Breast epithelium (tissue), 4 donors: ENCODE data around the gene TUBB1. TPM values are rescaled to one million over a fixed set of nuclear protein-coding genes. Genes with fewer than 3 reads are reported as not detected.
"Not testable (repeated sequence)": the region's sequence is repeated elsewhere in the genome, so short reads cannot be mapped to it uniquely, and the experiment has no call there.

Experiments
- DNase-seq, 2 donors: peaks; one replicate each; pipeline ENCODE4 v3.0.0-alpha.2; 2019; ENCODE audit warnings: low spot score in 2 of 2
- H3K27ac ChIP-seq, 2 donors: fragments of 200-600 bp; sonication (generic) in 1 of 2; one replicate each; pipeline ENCODE4 v1.5.1; 2016 to 2019; ENCODE audit warnings: mild to moderate bottlenecking in 1 of 2
- H3K27me3 ChIP-seq, 2 donors: fragments of 200-600 bp; sonication (generic) in 1 of 2; one replicate each; pipeline versions ENCODE4 v1.5.1 to v1.6.0; 2017 to 2019; ENCODE audit warnings: control low read depth in 1 of 2, mild to moderate bottlenecking in 1 of 2
- H3K36me3 ChIP-seq: fragments of 200-600 bp; one replicate; pipeline ENCODE4 v1.5.1; 2019
- H3K4me1 ChIP-seq, 2 donors: fragments of 200-600 bp; sonication (generic); one replicate each; pipeline ENCODE4 v1.5.1; 2016 to 2019; ENCODE audit warnings: control low read depth in 1 of 2
- H3K4me3 ChIP-seq, 3 donors: fragments of 200-600 bp; sonication (generic); 1 replicate in 2 of 3; 2 replicates in 1 of 3; pipeline ENCODE4 v1.5.1; 2016 to 2019; ENCODE audit warnings: mild to moderate bottlenecking in 3 of 3, moderate library complexity in 2 of 3
- H3K9me3 ChIP-seq, 2 donors: fragments of 200-600 bp; sonication (generic) in 1 of 2; one replicate each; pipeline ENCODE4 v1.5.1; 2016 to 2019; ENCODE audit warnings: control low read depth in 1 of 2
- CTCF ChIP-seq, 3 donors: fragments of 450-650 bp; IDR thresholded peaks; one replicate each; pipeline ENCODE4 v1.5.1; 2016 to 2017; ENCODE audit warnings: antibody characterized with exemption in 3 of 3, mild to moderate bottlenecking in 3 of 3, moderate library complexity in 3 of 3
- POLR2A ChIP-seq: fragments of 450-650 bp; IDR thresholded peaks from one replicate; pipeline ENCODE4 v1.6.1; 2016; ENCODE audit warnings: antibody characterized with exemption, mild to moderate bottlenecking, moderate library complexity
- POLR2AphosphoS5 ChIP-seq, 3 donors: sonication (generic); formaldehyde crosslinking; IDR thresholded peaks; one replicate each; pipeline ENCODE4 v1.6.1; 2017; ENCODE audit warnings: antibody characterized with exemption in 3 of 3
- intact Hi-C: fragments of 100-400 bp; cut with DNase I; formaldehyde crosslinking; loops from one replicate; pipeline ENCODE4 v1.15.1; 2023; ENCODE audit warnings: low total_unique reads
- total RNA-seq, 3 donors: library from RNA; depleted of rRNA; stranded (reverse); fragments of >200 nt; gene quantifications; one replicate each; pipeline ENCODE4 v1.1.0, GENCODE V29; 2016

The TUBB1 gene
- total RNA-seq, 3 donors from 2014 or later, result 0.16 TPM; not detected in 2

DNA sequence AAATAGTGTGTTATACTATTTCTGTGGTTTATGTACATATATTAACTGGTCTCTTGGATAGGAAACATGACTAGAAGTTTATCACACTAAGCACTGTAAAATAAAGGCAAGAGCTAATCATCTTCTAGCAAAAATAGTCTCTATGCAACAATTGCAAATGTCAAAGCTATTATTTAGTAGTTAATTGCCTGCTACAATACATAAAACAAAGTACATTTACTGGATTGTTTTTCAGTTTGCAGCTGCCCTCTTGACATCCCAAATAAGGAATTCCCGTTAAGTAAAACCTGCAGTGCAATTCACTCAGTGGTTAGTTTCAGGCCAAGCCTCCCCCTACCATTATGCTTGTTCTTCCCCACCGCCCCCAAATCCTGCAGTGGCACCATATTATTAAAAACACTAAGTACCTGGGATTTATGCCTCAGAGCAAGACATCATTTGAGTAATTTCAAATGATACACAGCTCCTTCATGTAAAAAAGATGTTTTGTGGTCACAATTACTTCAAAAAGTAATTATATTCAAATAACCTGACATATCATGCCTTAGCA is 14.5 kb downstream of the TUBB1 start:
- H3K9me3 ChIP-seq, result no peaks in the 10 kb centered on the region
- no peaks in the 10 kb centered on the region for H3K36me3 ChIP-seq
- no peak for DNase-seq
- H3K27ac ChIP-seq, result no peak overlapping the region
- intact Hi-C loops, result no loop called here
- H3K4me3 ChIP-seq, result no peak overlapping the region
- TF ChIP-seq POLR2A (no peak), POLR2AphosphoS5 (IDR thresholded peaks at IDR 0.05) (no peak), CTCF (IDR thresholded peaks at IDR 0.05) (no peak)
- peaks cover 0 to 5% of the 10 kb centered on the region in 2 donors for H3K4me1 ChIP-seq
- no peaks in the 10 kb centered on the region for H3K27me3 ChIP-seq

- H3K27me3 ChIP-seq, result no peaks in the 10 kb centered on the region
- H3K36me3 ChIP-seq, result no peaks in the 10 kb centered on the region
- peaks cover 0 to 5% of the 10 kb centered on the region in 2 donors for H3K4me1 ChIP-seq
- H3K4me3 ChIP-seq, result no peak overlapping the region
- H3K9me3 ChIP-seq, result no peaks in the 10 kb centered on the region
- intact Hi-C loops, result no loop called here
- no peak overlapping the region for H3K27ac ChIP-seq
- DNase-seq, result no peak
- TF ChIP-seq POLR2A (no peak), POLR2AphosphoS5 (IDR thresholded peaks at IDR 0.05) (no peak), CTCF (IDR thresholded peaks at IDR 0.05) (no peak)
These were observed 16.2 kb downstream of the TUBB1 start for GRCh38 chr20:59035381-59035780.

DNA sequence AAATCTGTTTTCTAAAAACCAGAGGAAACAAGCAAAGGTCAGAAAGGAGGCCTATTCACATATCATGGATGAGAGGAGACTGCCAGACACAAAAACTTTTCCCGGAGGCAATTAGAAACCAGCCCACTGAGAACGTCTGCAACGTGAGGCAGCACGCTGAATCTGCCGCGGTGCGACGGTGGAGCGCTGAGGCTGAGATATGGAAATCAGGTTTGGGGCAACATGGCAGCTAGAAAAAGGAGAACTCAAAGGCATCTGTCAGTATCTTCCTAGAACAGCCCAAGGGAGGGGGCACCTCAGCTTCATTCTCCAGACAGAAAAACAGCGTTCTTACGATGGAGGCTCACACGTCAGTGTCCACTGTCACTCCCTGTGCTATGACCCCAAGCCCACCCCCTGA is 18.2 kb downstream of the TUBB1 start:
- Histone ChIP-seq H3K4me1 (peaks cover 0 to 4% of the 10 kb centered on the region in 2 donors), H3K36me3 (no peaks in the 10 kb centered on the region), H3K4me3 (no peak overlapping the region), H3K27ac (no peak overlapping the region), H3K9me3 (no peaks in the 10 kb centered on the region), H3K27me3 (no peaks in the 10 kb centered on the region)
- intact Hi-C loops, result no loop called here
- TF ChIP-seq POLR2A (no peak), CTCF (IDR thresholded peaks at IDR 0.05) (no peak), POLR2AphosphoS5 (IDR thresholded peaks at IDR 0.05) (no peak)
- no peak for DNase-seq

DNA sequence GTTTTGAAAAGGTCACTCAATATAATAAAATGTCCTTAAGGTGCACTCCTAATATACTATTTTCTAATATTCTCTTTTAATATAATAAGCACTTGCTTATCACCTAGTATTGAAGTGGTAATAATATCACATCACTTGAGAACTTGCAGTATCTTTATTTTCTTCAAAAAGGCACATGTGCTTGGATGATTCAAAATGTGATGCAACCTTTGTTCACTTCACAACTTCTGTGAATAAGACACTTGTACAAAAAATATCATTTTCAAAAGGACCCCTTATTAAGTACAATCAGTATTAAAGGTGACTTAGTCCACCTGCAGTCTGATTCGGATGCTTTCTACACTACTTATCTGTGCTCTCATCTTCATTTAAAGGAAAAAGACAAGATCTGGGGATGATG is 20.0 kb downstream of the TUBB1 start:
- no peak for DNase-seq
- Histone ChIP-seq H3K4me3 (no peak overlapping the region), H3K9me3 (no peaks in the 10 kb centered on the region), H3K4me1 (peaks cover 0 to 4% of the 10 kb centered on the region in 2 donors), H3K27ac (no peak overlapping the region), H3K36me3 (no peaks in the 10 kb centered on the region), H3K27me3 (no peaks in the 10 kb centered on the region)
- intact Hi-C loops, result no loop called here
- TF ChIP-seq CTCF (IDR thresholded peaks at IDR 0.05), result no peak
- no peak for TF ChIP-seq POLR2A
- no peak for TF ChIP-seq POLR2AphosphoS5 (IDR thresholded peaks at IDR 0.05)

GRCh38 chr20:59040667-59041066 is 21.4 kb downstream of the TUBB1 start:
- Histone ChIP-seq H3K4me1 (peaks cover 0 to 4% of the 10 kb centered on the region in 2 donors), H3K9me3 (no peaks in the 10 kb centered on the region), H3K4me3 (no peak overlapping the region), H3K27me3 (no peaks in the 10 kb centered on the region), H3K36me3 (no peaks in the 10 kb centered on the region), H3K27ac (no peak overlapping the region)
- DNase-seq, result no peak
- intact Hi-C loops, result loop anchor here (5.0 kb wide), 1 partner anchor 58 kb away; the partner anchor contains the start of gene NELFCD
- TF ChIP-seq CTCF (IDR thresholded peaks at IDR 0.05) (no peak), POLR2AphosphoS5 (IDR thresholded peaks at IDR 0.05) (no peak), POLR2A (no peak)

DNA sequence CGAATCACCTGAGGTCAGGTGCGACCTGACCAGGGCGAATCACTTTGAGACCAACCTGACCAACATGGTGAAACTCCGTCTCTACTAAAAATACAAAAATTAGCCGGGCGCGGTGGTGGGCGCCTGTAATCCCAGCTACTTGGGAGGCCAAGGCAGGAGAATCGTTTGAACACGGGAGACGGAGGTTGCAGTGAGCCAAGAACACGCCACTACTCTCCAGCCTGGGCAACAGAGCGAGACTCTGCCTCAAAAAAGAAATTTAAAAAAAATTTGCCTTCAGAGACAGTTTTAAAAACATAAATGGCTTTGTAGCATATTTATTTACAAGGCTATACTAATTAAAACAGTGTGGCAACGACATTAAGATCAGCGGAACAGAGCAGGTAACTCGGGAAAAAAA is 22.3 kb downstream of the TUBB1 start:
- H3K4me3 ChIP-seq, result peak overlapping the region in 2 of 3 donors; percentile 71 to 90
- intact Hi-C loops, result loop anchor here (5.0 kb wide), 1 partner anchor 59 kb away; the partner anchor contains the start of gene NELFCD
- not testable (repeated sequence) for H3K36me3 ChIP-seq, H3K4me1 ChIP-seq, DNase-seq, H3K27me3 ChIP-seq, H3K9me3 ChIP-seq
- H3K27ac ChIP-seq, result peak overlapping the region in 1 of 2 donors; percentile 90
